Hepatocyte (in vitro differentiated cells): Measurements from ENCODE around the gene CD46. TPM values are rescaled to one million over a fixed set of nuclear protein-coding genes. Genes with fewer than 3 reads are reported as not detected.

Experiments
- DNase-seq: peaks from one replicate; pipeline ENCODE4 v3.0.0-alpha.2; 2016; ENCODE audit warnings: low spot score
- H2AFZ ChIP-seq: fragments of 200-600 bp; sonication (generic); 2 replicates; pipeline ENCODE4 v1.6.0; 2016; ENCODE audit warnings: antibody characterized with exemption, mild to moderate bottlenecking
- H3K27ac ChIP-seq: fragments of 200-600 bp; sonication (generic); 2 replicates; pipeline ENCODE4 v1.5.1; 2016; ENCODE audit warnings: mild to moderate bottlenecking
- H3K27me3 ChIP-seq: fragments of 200-600 bp; sonication (generic); 2 replicates; pipeline ENCODE4 v1.6.1; 2016
- H3K36me3 ChIP-seq: fragments of 200-600 bp; sonication (generic); replicated peaks from 2 replicates; pipeline ENCODE4 v1.5.1; 2016; ENCODE audit warnings: low read depth; ENCODE audit not compliant: insufficient read depth
- H3K4me1 ChIP-seq: fragments of 200-600 bp; sonication (generic); 2 replicates; pipeline ENCODE4 v1.5.1; 2016; ENCODE audit warnings: mild to moderate bottlenecking, moderate library complexity; ENCODE audit not compliant: insufficient read depth
- H3K4me2 ChIP-seq: fragments of 200-600 bp; sonication (generic); 2 replicates; pipeline ENCODE4 v1.6.0; 2016
- H3K4me3 ChIP-seq: fragments of 200-600 bp; sonication (generic); 2 replicates; pipeline ENCODE4 v1.5.1; 2016; ENCODE audit warnings: mild to moderate bottlenecking
- H3K79me2 ChIP-seq: fragments of 200-600 bp; sonication (generic); 2 replicates; pipeline ENCODE4 v1.6.0; 2017; ENCODE audit warnings: mild to moderate bottlenecking
- H3K9me2 ChIP-seq: fragments of 200-600 bp; sonication (generic); replicated peaks from 2 replicates; pipeline ENCODE4 v1.6.0; 2017; ENCODE audit warnings: mild to moderate bottlenecking; ENCODE audit not compliant: insufficient read depth
- H3K9me3 ChIP-seq: fragments of 200-600 bp; sonication (generic); 2 replicates; pipeline ENCODE4 v1.5.1; 2016; ENCODE audit warnings: low read depth, mild to moderate bottlenecking
- H4K20me1 ChIP-seq: fragments of 200-600 bp; sonication (generic); 2 replicates; pipeline ENCODE4 v1.6.0; 2016; ENCODE audit warnings: mild to moderate bottlenecking; ENCODE audit not compliant: insufficient read depth, poor library complexity, severe bottlenecking
- CTCF ChIP-seq: fragments of 200-600 bp; sonication (generic); IDR thresholded peaks from 2 replicates; pipeline ENCODE4 v1.5.1; 2016; ENCODE audit warnings: antibody characterized with exemption, mild to moderate bottlenecking; ENCODE audit not compliant: poor library complexity
- EZH2 ChIP-seq: fragments of 200-600 bp; sonication (generic); IDR thresholded peaks from 2 replicates; pipeline ENCODE4 v1.6.1; 2016; ENCODE audit warnings: antibody characterized with exemption, mild to moderate bottlenecking, borderline replicate concordance
- EZH2phosphoT487 ChIP-seq: fragments of 200-600 bp; sonication (generic); IDR thresholded peaks from one replicate; pipeline ENCODE4 v1.6.1; 2018; ENCODE audit warnings: antibody characterized with exemption, mild to moderate bottlenecking, low read depth, moderate library complexity; ENCODE audit not compliant: unreplicated experiment, severe bottlenecking
- WGBS: methylation state at CpG from one replicate; pipeline ENCODE4 v1.1.6; 2016; ENCODE audit warnings: low lambda C conversion rate; ENCODE audit errors: missing lambda C conversion rate; 5-methylcytosine and 5-hydroxymethylcytosine counted together
- polyA plus RNA-seq: library from polyadenylated mRNA; unstranded; fragments of >200 nt; fragmentation: Nextera tagmentation; extraction: Ambion mirVana; gene quantifications from 2 replicates; pipeline ENCODE4 v1.2.1, GENCODE V29; 2016
- total RNA-seq: library from RNA; depleted of rRNA; stranded (reverse); fragments of >200 nt; gene quantifications from 2 replicates; pipeline ENCODE4 v1.2.3, GENCODE V29; 2014

Gene CD46
- total and polyA plus RNA-seq, 2 experiments from 2014 or later = 176 to 228 TPM

- no peak for DNase-seq
- WGBS = 94% methylated on average over 12 of the region's 13 CpGs
- Histone ChIP-seq H3K4me3 (no peak overlapping the region), H3K36me3 (no peaks in the 10 kb centered on the region), H3K27me3 (no peaks in the 10 kb centered on the region), H3K4me2 (no peak overlapping the region), H3K79me2 (no peaks in the 10 kb centered on the region), H4K20me1 (no peaks in the 10 kb centered on the region), H3K9me2 (no peaks in the 10 kb centered on the region), H2AFZ (no peak overlapping the region), H3K27ac (no peak overlapping the region), H3K9me3 (no peaks in the 10 kb centered on the region), H3K4me1 (no peaks in the 10 kb centered on the region)
- no peak for TF ChIP-seq EZH2phosphoT487
- no peak for TF ChIP-seq CTCF
- TF ChIP-seq EZH2 = no peak
Measured at GRCh38 chr1:207807690-207808321, 56.0 kb downstream of the CD46 start.

GRCh38 chr1:207808322-207808705, 56.5 kb downstream of the CD46 start:
- 58% methylated on average over 7 of the region's 7 CpGs for WGBS
- Histone ChIP-seq H3K4me3 (no peak overlapping the region), H3K27ac (no peak overlapping the region), H3K4me1 (no peaks in the 10 kb centered on the region), H3K36me3 (no peaks in the 10 kb centered on the region), H3K79me2 (no peaks in the 10 kb centered on the region), H3K4me2 (no peak overlapping the region), H2AFZ (no peak overlapping the region), H3K9me3 (no peaks in the 10 kb centered on the region), H4K20me1 (no peaks in the 10 kb centered on the region), H3K27me3 (no peaks in the 10 kb centered on the region), H3K9me2 (no peaks in the 10 kb centered on the region)
- no peak for TF ChIP-seq EZH2
- no peak for TF ChIP-seq EZH2phosphoT487
- no peak for TF ChIP-seq CTCF
- no peak for DNase-seq

- H3K79me2 ChIP-seq = no peaks in the 10 kb centered on the region
- no peaks in the 10 kb centered on the region for H3K9me2 ChIP-seq
- no peak overlapping the region for H3K4me2 ChIP-seq
- no peaks in the 10 kb centered on the region for H3K27me3 ChIP-seq
- WGBS = 90% methylated on average over 5 of the region's 5 CpGs
- TF ChIP-seq CTCF = no peak
- no peak for TF ChIP-seq EZH2phosphoT487
- no peak for TF ChIP-seq EZH2
- no peaks in the 10 kb centered on the region for H3K36me3 ChIP-seq
- DNase-seq = no peak
- H3K4me1 ChIP-seq = no peaks in the 10 kb centered on the region
- H3K27ac ChIP-seq = no peak overlapping the region
- H4K20me1 ChIP-seq = no peaks in the 10 kb centered on the region
- H3K9me3 ChIP-seq = no peaks in the 10 kb centered on the region
- H2AFZ ChIP-seq = no peak overlapping the region
- no peak overlapping the region for H3K4me3 ChIP-seq
Measured at GRCh38 chr1:207808911-207809555, 57.2 kb downstream of the CD46 start.
